Endothelial cell of umbilical vein (primary cell): ENCODE data around the gene STARD3NL. TPM values are rescaled to one million over a fixed set of nuclear protein-coding genes. Genes with fewer than 3 reads are reported as not detected.
A peak's percentile ranks its signal among the peaks of the same experiment; 100 is the strongest.

Experiments
- BruUV-seq: library from RNA; stranded (reverse); fragments of 400-500 nt; replicated peaks from 2 replicates; lab custom pipeline; 2021; lab: Mats Ljungman, UMichigan
- CTCF ChIA-PET: fragments of 300-600, 350-600 bp; sonication (Branson Sonifier 250); formaldehyde crosslinking; loops from one replicate; lab custom pipeline; 2021; ENCODE audit warnings: antibody characterized with exemption, inconsistent platforms; lab: Charles Lee
- POLR2A ChIA-PET: fragments of 300-600, 350-600 bp; sonication (Branson Sonifier 250); formaldehyde crosslinking; loops from one replicate; lab custom pipeline; 2021; ENCODE audit warnings: antibody characterized with exemption, inconsistent platforms; lab: Charles Lee
- DNase-seq: peaks from one replicate; pipeline ENCODE4 v3.0.0-alpha.2; 2011; ENCODE audit warnings: low read depth, low spot score
- FAIRE-seq: peaks from 2 replicates; lab custom pipeline; 2011; peaks lifted over from hg19 to GRCh38; lab: Jason Lieb, UNC
- H2AFZ ChIP-seq: 2 replicates; pipeline ENCODE4 v1.6.0; 2012; ENCODE audit warnings: low read depth, low read length, control low read depth, inconsistent platforms
- H3K27ac ChIP-seq: 2 replicates; pipeline ENCODE4 v1.5.1; 2011; ENCODE audit warnings: low read depth, mild to moderate bottlenecking, control low read depth, low read length, moderate library complexity; ENCODE audit not compliant: insufficient read depth
- H3K27me3 ChIP-seq, 2 experiments: 2 replicates each; pipeline versions ENCODE4 v1.6.0 to v1.6.1; 2011; ENCODE audit warnings: low read length in 2 of 2, mixed read lengths in 1 of 2; ENCODE audit not compliant: control insufficient read depth in 2 of 2, insufficient read depth in 2 of 2
- H3K36me3 ChIP-seq, 2 experiments: 2 replicates in 1 of 2; 3 replicates in 1 of 2; pipeline ENCODE4 v1.5.1; 2011; ENCODE audit warnings: low read length in 2 of 2, mild to moderate bottlenecking in 1 of 2, moderate library complexity in 1 of 2; ENCODE audit not compliant: control insufficient read depth in 2 of 2, insufficient read depth in 2 of 2; ENCODE audit errors: extremely low read depth in 1 of 2
- H3K4me1 ChIP-seq: 3 replicates; pipeline ENCODE4 v1.5.1; 2011; ENCODE audit warnings: mild to moderate bottlenecking, low read length; ENCODE audit not compliant: control insufficient read depth, insufficient read depth; ENCODE audit errors: extremely low read depth
- H3K4me2 ChIP-seq: 2 replicates; pipeline ENCODE4 v1.6.1; 2011; ENCODE audit warnings: low read length, control low read depth, mixed read lengths; ENCODE audit not compliant: insufficient read depth
- H3K4me3 ChIP-seq, 3 experiments: fragments of 200-600 bp in 1 of 3; sonication (generic), shearing (Covaris generic) in 1 of 3; replicated peaks in 1 of 3; 2 replicates each; pipeline ENCODE4 v1.5.1; 2011 to 2016; ENCODE audit warnings: control low read depth in 3 of 3, low read length in 3 of 3, mild to moderate bottlenecking in 2 of 3, inconsistent platforms in 1 of 3, low read depth in 1 of 3, moderate library complexity in 1 of 3; ENCODE audit not compliant: insufficient read depth in 1 of 3
- H3K79me2 ChIP-seq: 2 replicates; pipeline ENCODE4 v1.6.0; 2012; ENCODE audit warnings: low read length, inconsistent platforms; ENCODE audit not compliant: control insufficient read depth, insufficient read depth
- H3K9ac ChIP-seq: replicated peaks from 2 replicates; pipeline ENCODE3; 2011; ENCODE audit warnings: low read length, control low read depth; ENCODE audit not compliant: insufficient read depth; ENCODE audit errors: extremely low read depth
- H3K9me1 ChIP-seq: replicated peaks from 3 replicates; pipeline ENCODE4 v1.6.0; 2011; ENCODE audit warnings: mild to moderate bottlenecking, low read length; ENCODE audit not compliant: control insufficient read depth, insufficient read depth; ENCODE audit errors: extremely low read depth
- H3K9me3 ChIP-seq: replicated peaks from 2 replicates; pipeline ENCODE4 v1.5.1; 2012; ENCODE audit warnings: low read length, inconsistent platforms; ENCODE audit not compliant: control insufficient read depth, insufficient read depth
- H4K20me1 ChIP-seq: replicated peaks from 2 replicates; pipeline ENCODE3; 2011; ENCODE audit warnings: mild to moderate bottlenecking, low read length; ENCODE audit not compliant: control insufficient read depth, insufficient read depth; ENCODE audit errors: extremely low read depth
- EZH2 ChIP-seq: IDR thresholded peaks from 2 replicates; pipeline ENCODE4 v1.6.1; 2012; ENCODE audit warnings: borderline replicate concordance, low read depth, mild to moderate bottlenecking, moderate library complexity, low read length, inconsistent platforms; ENCODE audit not compliant: severe bottlenecking
- FOS ChIP-seq: IDR thresholded peaks from 2 replicates; pipeline ENCODE4 v1.6.1; 2011; ENCODE audit warnings: mild to moderate bottlenecking, low read length, moderate library complexity, borderline replicate concordance; ENCODE audit not compliant: insufficient read depth
- GATA2 ChIP-seq: IDR thresholded peaks from 2 replicates; pipeline ENCODE4 v1.7.0; 2011; ENCODE audit warnings: low read depth, mild to moderate bottlenecking, moderate library complexity, mixed read lengths, low read length; ENCODE audit not compliant: insufficient read length, insufficient read depth
- JUN ChIP-seq: IDR thresholded peaks from 2 replicates; pipeline ENCODE4 v1.6.1; 2011; ENCODE audit warnings: borderline replicate concordance, low read depth; ENCODE audit not compliant: insufficient read length, insufficient read depth
- MYC ChIP-seq: IDR thresholded peaks from one replicate; pipeline ENCODE4 v1.6.1; 2011; ENCODE audit warnings: mild to moderate bottlenecking, low read depth, low read length
- POLR2A ChIP-seq: IDR thresholded peaks from 2 replicates; pipeline ENCODE4 v1.6.1; 2012; ENCODE audit warnings: low read depth, mild to moderate bottlenecking, control low read depth, low read length
- POLR2AphosphoS5 ChIP-seq: IDR thresholded peaks from 2 replicates; pipeline ENCODE4 v1.6.1; 2012; ENCODE audit warnings: low read depth, mild to moderate bottlenecking, control low read depth, low read length, moderate library complexity; ENCODE audit not compliant: insufficient read depth
- dilution Hi-C: fragments of 300-500 bp; cut with MboI; formaldehyde crosslinking; loops from one replicate; pipeline ENCODE4 v1.15.0; 2019; ENCODE audit warnings: low sequenced_read_pairs; ENCODE audit not compliant: extremely low pct_ligation_motif_present
- intact Hi-C: fragments of 100-400 bp; cut with micrococcal nuclease; formaldehyde crosslinking; loops from one replicate; pipeline ENCODE4 v1.10.0; 2022
- polyA plus RNA-seq, 4 experiments: library from polyadenylated mRNA; depleted of rRNA in 3 of 4; stranded (reverse) in 3 of 4; unstranded in 1 of 4; fragments of >200 nt; gene quantifications; 2 replicates each; pipeline versions ENCODE4 v1.2.1 to v1.2.3, GENCODE V29; 2011 to 2012; ENCODE audit warnings: missing spikeins in 1 of 4
- total RNA-seq: library from RNA; stranded (reverse); gene quantifications from 2 replicates; pipeline ENCODE4 v1.2.3, GENCODE V29; 2021
- TF ChIP-seq, protein P1 (sequence below), 2 donors: IDR thresholded peaks; 1 replicate in 1 of 2; 2 replicates in 1 of 2; pipeline ENCODE4 v1.5.1; 2011; ENCODE audit warnings: low read length in 2 of 2, mild to moderate bottlenecking in 2 of 2, moderate library complexity in 2 of 2, control low read depth in 1 of 2, inconsistent platforms in 1 of 2, low read depth in 1 of 2; ENCODE audit not compliant: insufficient read depth in 1 of 2; ENCODE audit errors: extremely low read depth in 1 of 2
- TF ChIP-seq, protein P2 (sequence below): IDR thresholded peaks from 2 replicates; pipeline ENCODE4 v1.6.1; 2011; ENCODE audit not compliant: insufficient read depth, insufficient read length

STARD3NL gene
- total and polyA plus RNA-seq, 2 donors (not counting 3 experiments of a cell fraction or from before 2014, with no cell fraction given), result 52.8 to 73.6 TPM

DNA sequence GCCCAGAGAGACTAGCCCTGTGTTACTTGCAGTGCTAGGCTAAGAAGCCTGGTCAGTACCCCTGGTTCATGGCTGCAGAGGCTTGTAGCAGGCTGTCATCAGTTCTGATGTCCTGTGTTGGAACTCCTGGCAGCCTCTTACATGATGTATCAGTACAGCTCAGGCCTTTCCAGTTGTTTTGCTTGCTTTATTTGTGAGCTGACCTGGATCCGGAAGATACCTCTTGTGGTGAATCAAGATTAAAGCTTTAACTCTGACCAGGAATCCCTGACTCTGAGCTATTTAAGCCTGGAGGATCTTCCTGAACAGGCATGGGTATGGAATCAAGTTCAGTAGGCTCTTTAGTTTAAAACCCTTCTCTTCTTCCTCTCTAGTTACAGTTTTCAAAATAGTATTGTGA lies 4.4 kb downstream of the STARD3NL start:
- H3K27me3 ChIP-seq, result no peaks in the 10 kb centered on the region
- dilution Hi-C loops, result no loop called here
- FAIRE-seq (no peak), DNase-seq (peak; percentile 23)
- no peaks in the 10 kb centered on the region for H3K9me3 ChIP-seq
- no peak overlapping the region for H3K4me2 ChIP-seq
- POLR2A ChIA-PET, result no interaction called here
- no peak overlapping the region for H2AFZ ChIP-seq
- CTCF ChIA-PET, result interaction anchor here (1.9 to 5.7 kb wide), 2 partner anchors 13 to 33 kb away, joined by 7 to 62 read pairs; no protein-coding TSS in a partner anchor
- intact Hi-C loops, result no loop called here
- H3K36me3 ChIP-seq, result peaks cover 0 to 9% of the 10 kb centered on the region in 2 experiments
- no peaks in the 10 kb centered on the region for H3K9me1 ChIP-seq
- no peak overlapping the region for H3K27ac ChIP-seq
- peaks cover 3% of the 10 kb centered on the region for H4K20me1 ChIP-seq
- peaks cover 37% of the 10 kb centered on the region for H3K4me1 ChIP-seq
- no TSS peak for BruUV-seq
- no peak overlapping the region for H3K9ac ChIP-seq
- TF ChIP-seq, protein P1, sequence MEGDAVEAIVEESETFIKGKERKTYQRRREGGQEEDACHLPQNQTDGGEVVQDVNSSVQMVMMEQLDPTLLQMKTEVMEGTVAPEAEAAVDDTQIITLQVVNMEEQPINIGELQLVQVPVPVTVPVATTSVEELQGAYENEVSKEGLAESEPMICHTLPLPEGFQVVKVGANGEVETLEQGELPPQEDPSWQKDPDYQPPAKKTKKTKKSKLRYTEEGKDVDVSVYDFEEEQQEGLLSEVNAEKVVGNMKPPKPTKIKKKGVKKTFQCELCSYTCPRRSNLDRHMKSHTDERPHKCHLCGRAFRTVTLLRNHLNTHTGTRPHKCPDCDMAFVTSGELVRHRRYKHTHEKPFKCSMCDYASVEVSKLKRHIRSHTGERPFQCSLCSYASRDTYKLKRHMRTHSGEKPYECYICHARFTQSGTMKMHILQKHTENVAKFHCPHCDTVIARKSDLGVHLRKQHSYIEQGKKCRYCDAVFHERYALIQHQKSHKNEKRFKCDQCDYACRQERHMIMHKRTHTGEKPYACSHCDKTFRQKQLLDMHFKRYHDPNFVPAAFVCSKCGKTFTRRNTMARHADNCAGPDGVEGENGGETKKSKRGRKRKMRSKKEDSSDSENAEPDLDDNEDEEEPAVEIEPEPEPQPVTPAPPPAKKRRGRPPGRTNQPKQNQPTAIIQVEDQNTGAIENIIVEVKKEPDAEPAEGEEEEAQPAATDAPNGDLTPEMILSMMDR (IDR thresholded peaks at IDR 0.05; ENCODE audit: extremely low read depth in 1 of 2, insufficient read depth in 1 of 2, low read depth in 1 of 2, low read length in 2 of 2), result no peak
- no peak for TF ChIP-seq MYC
- TF ChIP-seq, protein P2, sequence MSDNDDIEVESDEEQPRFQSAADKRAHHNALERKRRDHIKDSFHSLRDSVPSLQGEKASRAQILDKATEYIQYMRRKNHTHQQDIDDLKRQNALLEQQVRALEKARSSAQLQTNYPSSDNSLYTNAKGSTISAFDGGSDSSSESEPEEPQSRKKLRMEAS, result no peak
- no peak for TF ChIP-seq FOS
- TF ChIP-seq EZH2, result no peak
- TF ChIP-seq POLR2AphosphoS5, result no peak
- TF ChIP-seq POLR2A, result no peak
- TF ChIP-seq GATA2, result no peak
- no peak for TF ChIP-seq JUN
- H3K4me3 ChIP-seq, result no peak overlapping the region
- H3K79me2 ChIP-seq, result peaks cover 85% of the 10 kb centered on the region
